HG03469 (cell line): Measurements from ENCODE around the gene STOM.
A peak's percentile ranks its signal among the peaks of the same experiment; 100 is the strongest.
"Not testable (repeated sequence)": the region's sequence is repeated elsewhere in the genome, so short reads cannot be mapped to it uniquely, and the experiment has no call there.

Experiments used
- ATAC-seq: cut with Tn5 transposase; IDR thresholded peaks from one replicate; pipeline ENCODE4 v1.9.1; 2021; ENCODE audit warnings: mild to moderate bottlenecking, moderate library complexity, moderate number of reproducible peaks; ENCODE audit not compliant: unreplicated experiment

The STOM gene

GRCh38 chr9:121369595-121370265, at the start of gene STOM:
STOM (minus strand) TSS chr9:121370250; CDS start chr9:121370187, 63 bp downstream.
- peak; percentile 23 for ATAC-seq

GRCh38 chr9:121411993-121412392, 41.9 kb upstream of the STOM start:
- ATAC-seq = no peak

- no peak for ATAC-seq
Observed at GRCh38 chr9:121405899-121406298, 35.8 kb upstream of the STOM start.

GRCh38 chr9:121404906-121405305, 34.9 kb upstream of the STOM start:
- no peak for ATAC-seq

- ATAC-seq = no peak
Observed at GRCh38 chr9:121399883-121400607, 30.0 kb upstream of the STOM start.

- no peak for ATAC-seq
Observed at GRCh38 chr9:121399126-121399882, 29.3 kb upstream of the STOM start.

GRCh38 chr9:121398374-121398773, 28.3 kb upstream of the STOM start:
- ATAC-seq = no peak

- ATAC-seq = not testable (repeated sequence)
Observed at GRCh38 chr9:121397277-121397676, 27.2 kb upstream of the STOM start.

GRCh38 chr9:121395558-121395957, 25.5 kb upstream of the STOM start:
- no peak for ATAC-seq

- ATAC-seq = no peak
Observed at GRCh38 chr9:121394292-121394691, 24.2 kb upstream of the STOM start.

- no peak for ATAC-seq
Observed at GRCh38 chr9:121393318-121393717, 23.3 kb upstream of the STOM start.

GRCh38 chr9:121390372-121390771, 20.3 kb upstream of the STOM start:
- ATAC-seq = no peak

GRCh38 chr9:121388140-121388905, 18.3 kb upstream of the STOM start:
- no peak for ATAC-seq

GRCh38 chr9:121386442-121387175, 16.6 kb upstream of the STOM start:
- ATAC-seq = no peak

GRCh38 chr9:121383715-121384114, 13.7 kb upstream of the STOM start:
- ATAC-seq = no peak

- ATAC-seq = no peak
Observed at GRCh38 chr9:121380846-121381245, 10.8 kb upstream of the STOM start.

- ATAC-seq = no peak
Observed at GRCh38 chr9:121376214-121376830, 6.3 kb upstream of the STOM start.

GRCh38 chr9:121373011-121373729, 3.1 kb upstream of the STOM start:
- no peak for ATAC-seq
